ENCODE results near the gene RAB3A.

The RAB3A gene

GRCh38 chr19:18196511-18196845, 7.4 kb downstream of the RAB3A start:
- H3K4me1 ChIP-seq (ENCODE audit: control insufficient read depth, insufficient read depth, low read length) = peaks cover 31% of the 10 kb centered on the region
- H3K9me3 ChIP-seq (ENCODE audit: control insufficient read depth in 2 of 2, low read length in 2 of 2) = no peaks in the 10 kb centered on the region
- peaks cover 8 to 30% of the 10 kb centered on the region in 2 donors for H3K36me3 ChIP-seq (ENCODE audit: control insufficient read depth in 2 of 2, insufficient read depth in 2 of 2, low read length in 2 of 2)
- H3K4me3 ChIP-seq (ENCODE audit: low read length in 2 of 2) = no peak overlapping the region
- H3K27me3 ChIP-seq (ENCODE audit: control insufficient read depth in 1 of 2, insufficient read depth in 2 of 2, low read length in 2 of 2) = no peaks in the 10 kb centered on the region
- H3K27ac ChIP-seq (ENCODE audit: low read length) = no peak overlapping the region
- no peak overlapping the region for H3K9ac ChIP-seq (ENCODE audit: low read length in 2 of 2)

GRCh38 chr19:18194554-18195238, 9.1 kb downstream of the RAB3A start:
- Histone ChIP-seq H3K9me3 (ENCODE audit: control insufficient read depth in 2 of 2, low read length in 2 of 2) (no peaks in the 10 kb centered on the region), H3K27me3 (ENCODE audit: control insufficient read depth in 1 of 2, insufficient read depth in 2 of 2, low read length in 2 of 2) (no peaks in the 10 kb centered on the region), H3K9ac (ENCODE audit: low read length in 2 of 2) (peak overlapping the region; percentile 82 to 89), H3K27ac (ENCODE audit: low read length) (peak overlapping the region; percentile 97), H3K4me1 (ENCODE audit: control insufficient read depth, insufficient read depth, low read length) (peaks cover 27% of the 10 kb centered on the region), H3K36me3 (ENCODE audit: control insufficient read depth in 2 of 2, insufficient read depth in 2 of 2, low read length in 2 of 2) (peaks cover 8 to 26% of the 10 kb centered on the region in 2 donors), H3K4me3 (ENCODE audit: low read length in 2 of 2) (peak overlapping the region; percentile 81 to 83)

GRCh38 chr19:18194181-18194530, 9.7 kb downstream of the RAB3A start:
- H3K9ac ChIP-seq (ENCODE audit: low read length in 2 of 2) = peak overlapping the region; percentile 82 to 89
- H3K4me3 ChIP-seq (ENCODE audit: low read length in 2 of 2) = peak overlapping the region; percentile 81 to 83

GRCh38 chr19:18193388-18194180, 10.3 kb downstream of the RAB3A start:
- Histone ChIP-seq H3K36me3 (ENCODE audit: control insufficient read depth in 2 of 2, insufficient read depth in 2 of 2, low read length in 2 of 2) (peaks cover 8 to 21% of the 10 kb centered on the region in 2 donors), H3K9ac (ENCODE audit: low read length in 2 of 2) (peak overlapping the region; percentile 82 to 89), H3K27me3 (ENCODE audit: control insufficient read depth in 1 of 2, insufficient read depth in 2 of 2, low read length in 2 of 2) (no peaks in the 10 kb centered on the region), H3K27ac (ENCODE audit: low read length) (peak overlapping the region; percentile 97), H3K9me3 (ENCODE audit: control insufficient read depth in 2 of 2, low read length in 2 of 2) (no peaks in the 10 kb centered on the region), H3K4me1 (ENCODE audit: control insufficient read depth, insufficient read depth, low read length) (peaks cover 27% of the 10 kb centered on the region), H3K4me3 (ENCODE audit: low read length in 2 of 2) (peak overlapping the region; percentile 81 to 83)

More at GRCh38 chr19:18194181-18194530, 9.7 kb downstream of the RAB3A start:
- Histone ChIP-seq H3K4me1 (ENCODE audit: control insufficient read depth, insufficient read depth, low read length) (peaks cover 27% of the 10 kb centered on the region), H3K9me3 (ENCODE audit: control insufficient read depth in 2 of 2, low read length in 2 of 2) (no peaks in the 10 kb centered on the region), H3K27me3 (ENCODE audit: control insufficient read depth in 1 of 2, insufficient read depth in 2 of 2, low read length in 2 of 2) (no peaks in the 10 kb centered on the region), H3K27ac (ENCODE audit: low read length) (peak overlapping the region; percentile 97), H3K36me3 (ENCODE audit: control insufficient read depth in 2 of 2, insufficient read depth in 2 of 2, low read length in 2 of 2) (peaks cover 8 to 26% of the 10 kb centered on the region in 2 donors)

- peaks cover 3 to 13% of the 10 kb centered on the region in 2 donors for H3K36me3 ChIP-seq (ENCODE audit: control insufficient read depth in 2 of 2, insufficient read depth in 2 of 2, low read length in 2 of 2)
- no peaks in the 10 kb centered on the region for H3K27me3 ChIP-seq (ENCODE audit: control insufficient read depth in 1 of 2, insufficient read depth in 2 of 2, low read length in 2 of 2)
- no peaks in the 10 kb centered on the region for H3K9me3 ChIP-seq (ENCODE audit: control insufficient read depth in 2 of 2, low read length in 2 of 2)
- H3K4me1 ChIP-seq (ENCODE audit: control insufficient read depth, insufficient read depth, low read length) = peaks cover 27% of the 10 kb centered on the region
- peak within 1 kb of the TSS; percentile 81 to 83 for H3K4me3 ChIP-seq (ENCODE audit: low read length in 2 of 2)
- peak within 1 kb of the TSS; percentile 89 to 90 for H3K9ac ChIP-seq (ENCODE audit: low read length in 2 of 2)
- peak within 1 kb of the TSS; percentile 97 for H3K27ac ChIP-seq (ENCODE audit: low read length)
Observed at GRCh38 chr19:18192673-18193387, 11.0 kb downstream of the RAB3A start, which contains the start of gene MPV17L2. TSS of gene MPV17L2 (plus strand) at chr19:18193218. CDS start at chr19:18193282, 64 bp downstream.

- H3K9me3 ChIP-seq (ENCODE audit: control insufficient read depth in 2 of 2, low read length in 2 of 2) = no peaks in the 10 kb centered on the region
- H3K27me3 ChIP-seq (ENCODE audit: control insufficient read depth in 1 of 2, insufficient read depth in 2 of 2, low read length in 2 of 2) = no peaks in the 10 kb centered on the region
- H3K4me1 ChIP-seq (ENCODE audit: control insufficient read depth, insufficient read depth, low read length) = peaks cover 27% of the 10 kb centered on the region
- H3K36me3 ChIP-seq (ENCODE audit: control insufficient read depth in 2 of 2, insufficient read depth in 2 of 2, low read length in 2 of 2) = peaks cover 3 to 8% of the 10 kb centered on the region in 2 donors
- peak overlapping the region; percentile 97 for H3K27ac ChIP-seq (ENCODE audit: low read length)
- H3K9ac ChIP-seq (ENCODE audit: low read length in 2 of 2) = peak overlapping the region; percentile 87 to 90
- H3K4me3 ChIP-seq (ENCODE audit: low read length in 2 of 2) = peak overlapping the region; percentile 56 to 82
Observed at GRCh38 chr19:18191640-18192062, 12.2 kb downstream of the RAB3A start.

- H3K27ac ChIP-seq (ENCODE audit: low read length) = no peak overlapping the region
- H3K9me3 ChIP-seq (ENCODE audit: control insufficient read depth in 2 of 2, low read length in 2 of 2) = no peaks in the 10 kb centered on the region
- H3K36me3 ChIP-seq (ENCODE audit: control insufficient read depth in 2 of 2, insufficient read depth in 2 of 2, low read length in 2 of 2) = no peaks in the 10 kb centered on the region
- H3K4me1 ChIP-seq (ENCODE audit: control insufficient read depth, insufficient read depth, low read length) = peaks cover 24% of the 10 kb centered on the region
- H3K27me3 ChIP-seq (ENCODE audit: control insufficient read depth in 1 of 2, insufficient read depth in 2 of 2, low read length in 2 of 2) = no peaks in the 10 kb centered on the region
- no peak overlapping the region for H3K4me3 ChIP-seq (ENCODE audit: low read length in 2 of 2)
- H3K9ac ChIP-seq (ENCODE audit: low read length in 2 of 2) = no peak overlapping the region
Observed at GRCh38 chr19:18190278-18190677, 13.6 kb downstream of the RAB3A start.

- H3K9ac ChIP-seq (ENCODE audit: low read length in 2 of 2) = no peak overlapping the region
- no peaks in the 10 kb centered on the region for H3K36me3 ChIP-seq (ENCODE audit: control insufficient read depth in 2 of 2, insufficient read depth in 2 of 2, low read length in 2 of 2)
- no peaks in the 10 kb centered on the region for H3K4me1 ChIP-seq (ENCODE audit: control insufficient read depth, insufficient read depth, low read length)
- no peak overlapping the region for H3K4me3 ChIP-seq (ENCODE audit: low read length in 2 of 2)
- no peak overlapping the region for H3K27ac ChIP-seq (ENCODE audit: low read length)
- H3K27me3 ChIP-seq (ENCODE audit: control insufficient read depth in 1 of 2, insufficient read depth in 2 of 2, low read length in 2 of 2) = no peaks in the 10 kb centered on the region
- no peaks in the 10 kb centered on the region for H3K9me3 ChIP-seq (ENCODE audit: control insufficient read depth in 2 of 2, low read length in 2 of 2)
Observed at GRCh38 chr19:18185538-18185937, 18.3 kb downstream of the RAB3A start.

GRCh38 chr19:18183529-18183928, 20.3 kb downstream of the RAB3A start:
- H3K27me3 ChIP-seq (ENCODE audit: control insufficient read depth in 1 of 2, insufficient read depth in 2 of 2, low read length in 2 of 2) = no peaks in the 10 kb centered on the region

GRCh38 chr19:18179957-18180356, 23.9 kb downstream of the RAB3A start:
- H3K27ac ChIP-seq (ENCODE audit: low read length) = no peak overlapping the region
- H3K9ac ChIP-seq (ENCODE audit: low read length in 2 of 2) = no peak overlapping the region
- no peaks in the 10 kb centered on the region for H3K4me1 ChIP-seq (ENCODE audit: control insufficient read depth, insufficient read depth, low read length)
- no peak overlapping the region for H3K4me3 ChIP-seq (ENCODE audit: low read length in 2 of 2)
- H3K27me3 ChIP-seq (ENCODE audit: control insufficient read depth in 1 of 2, insufficient read depth in 2 of 2, low read length in 2 of 2) = no peaks in the 10 kb centered on the region
- H3K36me3 ChIP-seq (ENCODE audit: control insufficient read depth in 2 of 2, insufficient read depth in 2 of 2, low read length in 2 of 2) = no peaks in the 10 kb centered on the region
- no peaks in the 10 kb centered on the region for H3K9me3 ChIP-seq (ENCODE audit: control insufficient read depth in 2 of 2, low read length in 2 of 2)

More at GRCh38 chr19:18183529-18183928, 20.3 kb downstream of the RAB3A start:
- no peak overlapping the region for H3K9ac ChIP-seq (ENCODE audit: low read length in 2 of 2)
- H3K4me3 ChIP-seq (ENCODE audit: low read length in 2 of 2) = no peak overlapping the region
- H3K9me3 ChIP-seq (ENCODE audit: control insufficient read depth in 2 of 2, low read length in 2 of 2) = no peaks in the 10 kb centered on the region
- H3K27ac ChIP-seq (ENCODE audit: low read length) = no peak overlapping the region
- H3K36me3 ChIP-seq (ENCODE audit: control insufficient read depth in 2 of 2, insufficient read depth in 2 of 2, low read length in 2 of 2) = no peaks in the 10 kb centered on the region
- no peaks in the 10 kb centered on the region for H3K4me1 ChIP-seq (ENCODE audit: control insufficient read depth, insufficient read depth, low read length)

Measured in stomach smooth muscle (tissue), 2 donors.